Ureter (tissue), 1 donor: ENCODE data around the gene CBL. TPM values are rescaled to one million over a fixed set of nuclear protein-coding genes. Genes with fewer than 3 reads are reported as not detected.
"Not testable (repeated sequence)": the region's sequence is repeated elsewhere in the genome, so short reads cannot be mapped to it uniquely, and the experiment has no call there.

Source experiments
- DNase-seq: peaks from one replicate; pipeline ENCODE4 v3.0.0-alpha.2; 2020; ENCODE audit warnings: low spot score
- total RNA-seq: library from RNA; stranded (reverse); gene quantifications from one replicate; pipeline ENCODE4 v1.2.4, GENCODE V29; 2023
- donor health status: DM: yes; HTN: yes; CAD: no.

CBL gene
- total RNA-seq = 17.9 TPM

DNA sequence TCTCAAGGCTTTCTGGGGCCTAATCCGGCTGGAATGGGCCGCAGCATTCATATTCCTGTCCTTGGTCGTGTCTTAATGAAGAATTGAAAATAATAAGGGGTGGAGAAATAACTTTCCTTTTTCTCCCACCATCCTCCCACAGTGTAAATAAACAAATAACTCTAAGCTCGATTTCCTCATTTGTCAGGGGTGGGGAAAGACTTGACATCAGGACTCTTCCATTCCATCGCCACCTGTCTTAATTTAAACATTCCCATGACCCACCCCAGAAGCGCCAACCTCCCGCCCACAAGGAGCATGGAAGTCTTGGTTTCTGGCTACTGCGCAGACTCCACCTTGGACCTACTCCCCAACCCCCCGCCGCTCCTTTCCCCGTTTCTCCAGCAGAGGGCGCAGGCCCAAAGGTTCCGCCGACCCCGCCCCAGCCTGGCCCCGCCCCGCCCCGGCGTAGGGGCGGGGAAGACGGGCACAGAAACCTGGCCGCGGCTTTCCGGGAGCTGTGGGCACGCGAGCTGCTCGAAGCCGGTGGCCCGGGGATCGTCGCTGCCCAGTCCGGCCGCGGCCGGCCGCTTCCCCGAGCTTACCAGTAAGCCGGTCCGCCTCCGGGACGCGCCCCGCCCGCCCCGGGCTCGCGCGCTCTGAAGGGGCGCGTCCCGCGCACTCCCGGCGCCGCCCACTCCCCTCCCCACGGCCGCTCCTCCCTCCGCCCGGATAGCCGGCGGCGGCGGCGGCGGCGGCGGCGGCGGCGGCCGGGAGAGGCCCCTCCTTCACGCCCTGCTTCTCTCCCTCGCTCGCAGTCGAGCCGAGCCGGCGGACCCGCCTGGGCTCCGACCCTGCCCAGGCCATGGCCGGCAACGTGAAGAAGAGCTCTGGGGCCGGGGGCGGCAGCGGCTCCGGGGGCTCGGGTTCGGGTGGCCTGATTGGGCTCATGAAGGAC is at the start of gene CBL:
TSS of gene CBL (plus strand) at position 766 of the 937 bp plus-strand sequence. CDS start at position 845, 79 bp downstream.
- peak; percentile 97 for DNase-seq

DNA sequence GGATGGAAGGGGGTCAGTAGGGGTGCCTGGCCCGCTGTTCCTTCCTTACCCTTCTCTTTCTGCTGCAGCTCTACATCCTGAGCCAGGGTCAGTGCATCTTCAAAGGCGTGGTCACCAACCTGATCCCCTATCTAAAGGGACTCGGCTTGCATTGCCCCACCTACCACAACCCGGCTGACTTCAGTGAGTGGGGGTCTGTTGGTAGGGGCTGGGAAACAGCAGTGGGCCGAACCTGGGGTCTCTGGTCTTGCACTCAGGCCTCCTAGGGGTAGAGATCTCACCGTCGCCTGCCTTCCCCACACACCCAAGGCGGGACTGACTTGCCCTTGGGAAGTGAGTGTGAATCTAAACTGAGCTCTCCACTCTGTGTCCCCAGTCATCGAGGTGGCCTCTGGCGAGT is 49.6 kb upstream of the CBL start:
- DNase-seq = no peak

DNA sequence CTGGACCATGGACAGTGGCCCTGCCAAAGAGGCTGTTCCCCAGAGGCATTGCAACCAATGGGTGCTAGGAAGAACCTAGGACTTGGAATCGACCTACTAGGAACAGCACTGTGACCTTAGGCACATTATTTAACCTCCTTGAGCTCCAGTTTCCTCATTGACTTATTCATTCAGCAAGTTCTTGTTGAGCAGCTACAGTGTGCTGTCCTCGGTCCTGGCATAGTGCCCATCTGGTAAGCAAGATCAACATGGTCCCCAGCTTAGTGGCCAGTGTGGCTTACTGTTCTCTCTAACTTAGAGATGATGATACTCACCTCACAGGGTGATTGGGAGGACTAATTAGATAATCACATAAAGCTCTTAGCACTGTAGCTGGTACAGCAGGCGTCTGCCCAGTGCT is 49.1 kb upstream of the CBL start:
- no peak for DNase-seq

DNA sequence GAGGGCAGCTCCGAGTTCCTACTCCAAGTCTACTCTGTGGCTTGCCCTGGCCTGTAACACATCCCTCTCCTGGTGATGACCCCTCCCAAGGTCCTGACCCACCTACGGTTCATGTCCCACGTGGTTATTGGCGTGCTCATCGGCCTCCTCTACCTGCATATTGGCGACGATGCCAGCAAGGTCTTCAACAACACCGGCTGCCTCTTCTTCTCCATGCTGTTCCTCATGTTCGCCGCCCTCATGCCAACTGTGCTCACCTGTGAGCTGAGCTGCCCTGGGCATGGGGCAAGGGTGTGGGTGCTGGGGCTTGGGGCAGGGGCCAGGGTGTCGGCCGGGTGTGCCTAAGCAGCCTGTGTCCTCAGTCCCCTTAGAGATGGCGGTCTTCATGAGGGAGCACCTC is 47.7 kb upstream of the CBL start:
- DNase-seq = no peak

DNA sequence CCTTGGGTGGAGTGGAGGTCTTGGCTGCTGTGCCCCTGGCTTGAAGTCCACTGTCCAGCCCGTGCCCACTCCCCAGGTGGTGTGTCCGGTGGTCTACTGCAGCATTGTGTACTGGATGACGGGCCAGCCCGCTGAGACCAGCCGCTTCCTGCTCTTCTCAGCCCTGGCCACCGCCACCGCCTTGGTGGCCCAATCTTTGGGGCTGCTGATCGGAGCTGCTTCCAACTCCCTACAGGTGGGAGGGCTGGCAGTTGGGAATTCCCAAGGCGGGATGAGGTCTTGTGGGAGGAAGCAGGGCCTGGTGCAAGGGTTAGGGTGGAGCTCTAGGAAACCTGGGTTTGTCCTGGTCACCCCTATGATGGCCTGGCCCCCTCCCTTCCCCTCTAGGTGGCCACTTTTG is 46.0 kb upstream of the CBL start:
- no peak for DNase-seq

DNA sequence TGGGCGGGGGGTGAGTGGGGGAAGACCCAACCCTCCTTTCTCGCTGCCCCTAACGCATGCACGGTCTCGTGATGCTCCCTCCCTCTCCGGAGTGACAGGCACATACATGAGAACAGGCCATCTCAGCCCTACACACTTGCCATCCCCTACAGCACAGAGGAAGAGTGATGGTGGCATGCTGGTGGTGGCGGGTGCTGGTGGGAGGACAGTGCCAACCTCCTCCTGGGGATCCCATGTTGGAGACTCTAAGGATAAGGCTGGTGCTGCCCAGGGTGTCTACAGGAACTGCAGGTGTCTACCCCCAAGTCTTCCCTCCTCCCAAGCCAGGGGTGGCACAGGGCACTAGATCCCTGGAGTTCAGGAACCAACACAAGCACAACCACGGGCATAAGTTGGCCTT is 44.3 kb upstream of the CBL start:
- no peak for DNase-seq

DNA sequence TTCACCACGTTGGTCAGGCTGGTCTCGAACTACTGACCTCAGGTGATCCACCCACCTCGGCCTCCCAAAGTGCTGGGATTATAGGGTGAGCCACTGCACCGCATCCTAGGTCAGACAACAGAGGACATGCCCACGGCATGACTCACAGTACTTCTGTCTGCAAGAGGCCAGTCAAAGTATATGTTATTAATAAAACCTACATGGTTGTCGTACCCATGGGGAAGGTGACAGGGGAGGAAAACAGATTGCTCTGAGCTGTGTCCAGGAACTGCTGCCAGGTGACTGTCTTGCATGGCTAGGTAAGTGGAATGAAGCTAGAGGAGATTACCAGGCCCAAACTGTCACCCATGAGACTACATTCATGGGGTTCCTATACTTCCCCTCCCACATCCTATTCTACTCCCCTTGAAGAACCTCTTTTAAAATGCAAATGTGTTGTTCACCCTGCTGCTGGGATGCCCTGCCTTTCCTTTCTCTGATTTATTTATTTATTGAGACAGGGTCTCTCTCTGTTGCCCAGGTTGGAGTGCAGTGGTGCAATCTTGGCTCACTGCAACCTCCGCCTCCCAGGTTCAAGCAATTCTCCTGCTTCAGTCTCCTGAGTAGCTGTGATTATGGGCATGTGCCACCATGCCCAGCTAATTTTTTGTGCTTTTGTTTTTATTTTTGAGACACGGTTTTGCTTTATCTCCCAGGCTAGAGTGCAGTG is 39.6 kb upstream of the CBL start:
- peak; percentile 68 for DNase-seq

DNA sequence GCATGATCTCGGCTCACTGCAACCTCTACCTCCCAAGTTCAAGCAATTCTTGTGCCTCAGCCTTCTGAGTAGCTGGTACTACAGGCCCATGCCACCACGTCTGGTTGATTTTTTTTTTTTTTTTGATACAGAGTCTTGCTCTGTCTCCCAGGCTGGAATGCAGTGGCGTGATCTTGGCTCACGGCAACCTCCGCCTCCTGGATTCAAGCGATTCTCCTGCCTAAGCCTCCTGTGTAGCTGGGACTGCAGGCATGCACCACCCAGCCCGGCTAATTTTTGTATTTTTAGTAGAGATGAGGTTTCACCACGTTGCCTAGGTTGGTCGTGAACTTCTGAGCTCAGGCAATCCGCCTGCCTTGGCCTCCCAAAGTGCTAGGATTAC is 39.1 kb upstream of the CBL start:
- DNase-seq = not testable (repeated sequence)

DNA sequence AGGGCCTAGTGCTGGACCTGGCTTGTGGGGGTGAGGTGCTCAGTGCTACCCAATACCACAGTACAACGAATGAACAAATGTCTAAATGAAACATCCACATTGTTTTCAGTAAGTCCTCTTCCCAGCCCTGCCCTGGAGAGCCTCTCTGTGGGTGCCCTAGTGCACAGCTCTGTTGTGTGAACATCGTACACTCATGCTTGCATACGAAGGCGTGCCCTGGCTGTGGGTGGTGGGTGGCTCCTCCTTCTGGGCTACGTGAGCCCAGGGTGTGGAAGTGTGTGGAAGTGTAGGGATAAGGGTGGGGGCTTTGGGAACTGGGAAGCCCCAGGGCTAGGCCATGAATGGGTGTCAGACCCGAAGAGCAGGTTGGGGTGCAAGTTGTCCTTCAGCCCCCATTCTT is 38.2 kb upstream of the CBL start:
- no peak for DNase-seq

DNA sequence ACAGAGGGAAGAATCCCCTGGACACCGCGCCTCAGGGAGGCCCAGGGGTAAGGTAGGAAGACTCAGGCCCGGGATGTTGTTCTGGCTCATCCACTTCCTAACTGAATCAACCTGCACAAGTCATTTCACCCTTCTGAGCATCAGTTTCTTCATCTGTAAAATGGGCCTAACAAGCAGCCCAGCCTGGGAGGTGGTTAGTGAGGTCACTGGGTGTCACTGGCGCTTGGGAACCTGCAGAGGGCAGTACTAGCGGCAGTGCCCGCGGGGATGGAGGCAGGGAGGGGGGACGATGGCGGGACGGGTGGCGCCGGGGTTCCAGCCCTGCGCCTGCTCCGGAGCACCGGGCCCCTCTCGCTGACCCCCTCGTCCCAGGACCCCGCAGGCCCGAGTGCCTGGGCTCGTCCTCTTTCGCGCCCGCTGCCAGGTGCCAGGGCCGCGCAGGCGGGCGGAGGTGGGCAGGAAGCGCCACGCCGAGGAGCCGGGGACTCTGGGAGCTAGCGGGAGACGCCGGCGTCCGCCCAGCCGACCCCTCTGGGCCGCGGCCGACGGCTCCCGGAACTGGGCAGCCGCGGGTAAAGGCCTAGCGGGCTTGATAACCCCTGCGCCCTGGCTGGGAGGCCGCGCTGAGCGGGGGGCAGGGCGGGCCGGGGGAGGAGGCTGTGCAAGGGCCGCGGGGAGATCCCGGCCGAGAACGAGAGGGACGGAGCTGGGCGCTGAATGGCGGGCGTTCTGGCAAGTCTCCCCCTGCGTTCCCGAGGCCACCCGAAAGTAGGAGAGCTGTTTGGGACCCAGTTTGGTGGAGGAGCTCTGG is 37.5 kb upstream of the CBL start, which contains the start of gene NLRX1:
TSS of gene NLRX1 (plus strand) at position 255 of the 811 bp plus-strand sequence. CDS start 2,679 bp downstream, outside the sequence.
- peak; percentile 90 for DNase-seq

DNA sequence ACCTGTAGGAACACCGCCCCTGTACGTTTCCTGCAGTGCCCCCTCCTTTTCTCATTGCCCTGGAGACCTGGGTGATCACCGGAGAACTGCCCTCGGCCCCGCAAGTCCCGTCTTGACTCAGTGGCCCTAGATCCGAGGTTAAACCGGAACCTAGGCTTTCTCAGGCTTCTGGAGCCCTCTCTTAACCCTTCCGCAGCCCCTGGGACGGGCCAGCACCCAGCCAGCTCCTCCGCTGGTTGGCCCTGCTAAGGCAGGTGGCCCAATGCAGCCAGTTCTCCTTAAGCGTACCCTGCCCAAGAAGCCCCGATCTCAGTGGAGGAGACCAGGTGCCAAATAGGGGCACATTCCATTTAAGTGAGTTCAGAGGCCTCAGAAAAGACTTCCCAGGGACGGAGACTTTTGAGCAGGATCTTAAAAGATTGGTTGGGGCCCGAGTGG is 36.8 kb upstream of the CBL start:
- DNase-seq = peak; percentile 60

DNA sequence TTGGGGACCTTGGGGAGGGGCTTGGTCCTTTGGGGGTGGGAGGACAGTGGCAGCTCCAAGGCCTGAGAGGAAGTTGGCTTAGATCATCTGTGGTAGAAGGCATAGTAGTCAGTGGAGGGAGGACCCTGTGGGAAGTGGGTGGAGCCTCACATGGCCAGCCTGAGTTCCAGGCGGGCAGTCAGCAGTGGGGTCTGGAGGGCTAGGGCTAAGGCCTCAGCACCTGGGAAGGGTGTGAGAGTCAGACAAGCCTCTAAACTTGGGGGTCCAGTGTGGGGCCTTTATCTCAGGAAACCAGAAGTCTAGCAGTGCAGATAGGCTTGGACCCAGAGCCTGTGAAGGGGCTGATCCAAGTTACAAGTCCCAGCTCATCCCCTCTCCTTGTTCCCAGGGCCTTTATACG is 33.6 kb upstream of the CBL start:
- no peak for DNase-seq

DNA sequence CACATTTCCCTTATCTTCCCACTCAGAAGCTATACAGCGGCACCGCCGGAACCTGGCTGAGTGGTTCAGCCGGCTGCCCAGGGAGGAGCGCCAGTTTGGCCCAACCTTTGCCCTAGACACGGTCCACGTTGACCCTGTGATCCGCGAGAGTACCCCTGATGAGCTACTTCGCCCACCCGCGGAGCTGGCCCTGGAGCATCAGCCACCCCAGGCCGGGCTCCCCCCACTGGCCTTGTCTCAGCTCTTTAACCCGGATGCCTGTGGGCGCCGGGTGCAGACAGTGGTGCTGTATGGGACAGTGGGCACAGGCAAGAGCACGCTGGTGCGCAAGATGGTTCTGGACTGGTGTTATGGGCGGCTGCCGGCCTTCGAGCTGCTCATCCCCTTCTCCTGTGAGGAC is 32.7 kb upstream of the CBL start:
- no peak for DNase-seq

DNA sequence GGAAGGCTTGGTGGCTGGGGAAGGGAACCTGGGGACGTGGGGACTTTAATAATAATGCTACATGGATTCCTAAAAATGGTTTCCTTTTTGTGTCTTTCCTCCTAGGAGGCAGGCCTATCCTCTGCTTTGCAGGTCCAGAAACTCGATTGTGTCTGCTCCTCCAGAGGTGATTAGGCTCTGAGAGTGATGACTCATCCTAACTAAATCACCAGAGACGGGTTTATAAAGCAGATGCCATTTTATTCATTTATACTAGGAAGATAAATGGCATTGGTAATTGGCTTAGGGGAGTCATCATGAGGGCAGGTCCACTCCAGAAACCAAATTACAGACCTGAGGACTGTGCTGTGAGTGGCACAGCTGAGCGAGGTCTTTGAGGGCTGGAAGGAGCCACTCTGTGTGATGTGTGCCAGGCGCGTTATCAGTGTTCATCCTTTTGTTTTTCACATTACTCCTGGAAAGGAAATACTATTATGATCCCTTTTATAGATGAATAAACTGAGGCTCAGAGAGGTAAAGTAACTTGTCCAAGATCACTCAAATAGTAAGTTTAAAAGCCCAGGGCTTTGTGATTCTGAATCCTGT is 30.6 kb upstream of the CBL start:
- no peak for DNase-seq

DNA sequence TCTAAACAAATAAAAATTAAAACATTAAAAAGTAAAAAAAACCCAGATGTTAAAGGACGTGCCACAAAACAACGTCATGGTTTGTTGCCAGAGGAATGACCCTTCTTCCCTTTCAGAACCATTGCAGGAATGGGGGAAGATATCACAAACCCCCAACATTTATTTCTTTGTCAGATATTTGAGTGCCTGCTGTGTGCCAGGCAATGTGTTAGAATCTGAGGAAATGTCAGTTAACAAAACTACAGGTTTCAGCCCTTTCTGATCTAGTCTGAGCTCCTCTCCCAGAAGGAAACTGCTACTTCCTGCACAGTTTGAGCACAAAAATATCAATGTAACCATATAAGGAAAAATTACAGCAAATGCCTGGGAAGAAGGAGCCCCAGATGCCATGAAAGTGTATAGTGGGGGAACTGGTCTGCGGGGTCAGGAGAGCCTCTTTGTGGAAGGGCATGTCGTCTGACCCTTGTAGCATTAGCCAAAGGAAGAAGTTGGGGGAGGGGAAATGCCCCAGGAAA is 27.9 kb upstream of the CBL start:
- DNase-seq = no peak

DNA sequence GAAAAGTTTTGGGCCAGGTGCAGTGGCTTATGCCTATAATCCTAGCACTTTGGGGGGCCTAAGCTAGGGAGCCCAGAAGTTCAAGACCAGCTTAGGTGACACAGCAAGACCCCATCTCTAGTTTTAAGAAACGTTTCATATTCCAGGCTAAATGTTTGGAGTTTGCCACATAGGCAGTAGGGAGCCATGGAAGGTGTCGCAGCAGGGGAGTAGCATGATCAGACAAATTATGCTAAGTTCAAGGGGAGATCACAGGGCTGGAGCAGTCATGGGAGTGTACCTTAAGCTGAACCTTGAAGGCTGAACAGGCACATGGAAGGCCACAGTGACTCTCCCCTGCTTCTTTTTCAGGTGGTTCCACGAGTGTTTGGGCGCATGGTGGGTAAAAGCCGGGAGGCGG is 26.8 kb upstream of the CBL start:
- no peak for DNase-seq

DNA sequence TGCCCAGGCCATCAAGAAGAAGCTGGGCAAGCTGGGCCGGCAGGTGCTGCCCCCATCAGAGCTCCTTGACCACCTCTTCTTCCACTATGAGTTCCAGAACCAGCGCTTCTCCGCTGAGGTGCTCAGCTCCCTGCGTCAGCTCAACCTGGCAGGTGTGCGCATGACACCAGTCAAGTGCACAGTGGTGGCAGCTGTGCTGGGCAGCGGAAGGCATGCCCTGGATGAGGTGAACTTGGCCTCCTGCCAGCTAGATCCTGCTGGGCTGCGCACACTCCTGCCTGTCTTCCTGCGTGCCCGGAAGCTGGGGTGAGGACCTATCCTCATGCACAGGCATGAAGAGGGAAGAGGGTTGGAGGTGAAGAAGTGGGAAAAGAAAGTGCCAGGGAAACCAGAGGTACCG is 26.2 kb upstream of the CBL start:
- DNase-seq = peak; percentile 70

DNA sequence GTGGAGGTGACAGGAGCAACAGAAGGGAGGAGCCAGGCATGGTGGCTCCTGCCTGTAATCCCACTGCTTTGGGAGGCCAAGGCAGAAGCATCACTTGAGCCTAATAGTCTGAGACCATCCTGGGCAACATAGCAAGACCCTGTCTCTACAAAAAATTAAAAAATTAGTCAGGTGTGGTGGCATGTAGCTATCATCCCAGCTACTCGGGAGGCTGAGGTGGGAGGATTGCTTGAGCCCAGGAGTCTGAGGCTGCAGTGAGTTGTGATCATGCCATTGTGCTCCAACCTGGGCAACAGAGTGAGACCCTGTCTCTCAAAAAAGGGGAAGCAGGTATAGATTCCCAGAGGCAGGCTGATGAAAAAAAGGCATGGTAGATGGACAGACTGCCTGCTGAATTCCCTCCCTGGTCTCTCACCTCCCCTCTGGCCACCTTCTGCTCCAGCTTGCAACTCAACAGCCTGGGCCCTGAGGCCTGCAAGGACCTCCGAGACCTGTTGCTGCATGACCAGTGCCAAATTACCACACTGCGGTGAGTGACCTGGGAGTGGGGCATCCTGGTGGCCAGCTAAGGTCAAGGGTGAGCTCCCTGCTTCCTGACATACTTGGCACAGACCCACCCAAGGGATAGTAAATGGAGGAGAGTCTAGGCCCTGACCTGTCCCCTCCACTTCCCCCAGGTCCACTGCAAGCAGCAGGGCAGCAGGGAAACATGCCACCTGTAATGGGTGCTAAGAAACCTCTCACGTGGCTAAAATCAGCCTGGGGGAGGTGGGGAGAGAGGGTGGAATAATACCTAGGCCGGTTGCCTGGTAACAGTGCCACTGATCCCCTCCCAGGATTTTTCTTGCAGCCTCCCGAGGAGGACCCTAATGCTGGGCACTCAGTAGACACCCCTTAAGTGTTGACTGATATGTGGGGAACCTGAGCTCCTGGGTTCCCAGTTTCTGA is 25.1 kb upstream of the CBL start:
- DNase-seq = no peak

DNA sequence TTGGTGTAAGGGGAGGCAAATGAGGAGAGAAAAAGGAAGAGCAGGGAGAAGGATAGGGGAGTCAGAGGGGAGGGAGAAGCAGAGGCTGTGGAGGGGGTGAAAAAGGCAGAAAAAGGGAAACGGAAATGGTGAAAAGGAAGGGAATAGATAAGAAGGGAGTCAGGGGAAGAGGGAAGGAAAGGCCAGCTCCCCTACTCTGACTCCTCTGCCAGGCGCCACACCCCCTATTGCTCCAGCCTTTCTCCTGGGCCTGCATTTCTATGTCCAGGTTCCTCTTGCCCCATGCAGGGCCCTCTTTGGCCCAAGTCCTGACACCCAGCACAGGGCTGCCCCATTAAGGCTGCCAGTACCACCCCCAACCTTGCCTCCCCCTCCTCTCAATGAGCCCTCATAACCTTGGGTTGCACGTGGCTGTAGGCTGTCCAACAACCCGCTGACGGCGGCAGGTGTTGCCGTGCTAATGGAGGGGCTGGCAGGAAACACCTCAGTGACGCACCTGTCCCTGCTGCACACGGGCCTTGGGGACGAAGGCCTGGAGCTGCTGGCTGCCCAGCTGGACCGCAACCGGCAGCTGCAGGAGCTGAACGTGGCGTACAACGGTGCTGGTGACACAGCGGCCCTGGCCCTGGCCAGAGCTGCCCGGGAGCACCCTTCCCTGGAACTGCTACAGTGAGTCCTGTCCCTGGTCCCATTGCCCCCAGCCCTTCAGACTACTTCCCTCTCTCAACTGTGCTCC is 24.3 kb upstream of the CBL start:
- DNase-seq = no peak

DNA sequence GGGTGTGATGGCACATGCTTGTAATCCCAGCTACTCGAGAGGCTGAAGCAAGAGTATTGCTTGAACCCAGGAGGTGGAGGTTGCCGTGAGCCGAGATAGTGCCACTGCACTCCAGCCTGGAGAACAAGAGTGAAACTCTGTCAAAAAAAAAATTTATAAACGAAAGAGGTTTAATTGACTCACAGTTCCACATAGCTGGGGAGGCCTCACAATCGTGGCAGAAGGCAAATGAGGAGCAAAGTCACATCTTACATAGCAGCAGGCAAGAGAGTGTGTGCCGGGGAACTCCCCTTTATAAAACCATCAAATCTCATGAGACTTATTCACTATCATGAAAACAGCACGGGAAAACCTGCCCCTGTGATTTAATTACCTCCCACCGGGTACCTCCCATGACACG is 21.7 kb upstream of the CBL start:
- not testable (repeated sequence) for DNase-seq
